H1 (cell line): ENCODE measurements around the gene RASAL2. TPM values are rescaled to one million over a fixed set of nuclear protein-coding genes. Genes with fewer than 3 reads are reported as not detected.

Experiments used
- CTCF ChIA-PET: fragments of 300-600 bp; sonication (Branson Sonifier 250); formaldehyde crosslinking; loops from one replicate; lab custom pipeline; 2021; ENCODE audit not compliant: partially characterized antibody; lab: Charles Lee
- POLR2A ChIA-PET: fragments of 300-600 bp; sonication (Branson Sonifier 250); formaldehyde crosslinking; loops from one replicate; lab custom pipeline; 2021; ENCODE audit warnings: inconsistent platforms; ENCODE audit not compliant: partially characterized antibody; lab: Charles Lee
- DNase-seq, 2 experiments: peaks; one replicate each; pipeline versions ENCODE4 v3.0.0 to v3.0.0-alpha.2; 2010 to 2022; ENCODE audit warnings: low spot score in 2 of 2, low read depth in 1 of 2, mixed read lengths in 1 of 2
- FAIRE-seq: peaks from 2 replicates; lab custom pipeline; 2011; peaks lifted over from hg19 to GRCh38; lab: Jason Lieb, UNC
- H2AFZ ChIP-seq: 2 replicates; pipeline ENCODE4 v1.8.1; 2012; ENCODE audit warnings: low read length, inconsistent platforms
- H2AK5ac ChIP-seq: 2 replicates; pipeline ENCODE4 v1.6.1; 2013; ENCODE audit warnings: low read depth, low read length
- H2BK120ac ChIP-seq: replicated peaks from 2 replicates; pipeline ENCODE3; 2013; ENCODE audit warnings: low read depth, low read length, inconsistent platforms
- H2BK12ac ChIP-seq: 2 replicates; pipeline ENCODE4 v1.6.1; 2013; ENCODE audit warnings: low read depth, low read length
- H2BK15ac ChIP-seq: 2 replicates; pipeline ENCODE4 v1.6.1; 2013; ENCODE audit warnings: low read length
- H2BK20ac ChIP-seq: 2 replicates; pipeline ENCODE4 v1.6.1; 2013; ENCODE audit warnings: low read length
- H2BK5ac ChIP-seq: 2 replicates; pipeline ENCODE4 v1.6.1; 2013; ENCODE audit warnings: low read depth, low read length
- H3K14ac ChIP-seq: 2 replicates; pipeline ENCODE4 v1.6.1; 2013; ENCODE audit warnings: inconsistent platforms; ENCODE audit not compliant: insufficient read length
- H3K18ac ChIP-seq: 2 replicates; pipeline ENCODE4 v1.6.1; 2013; ENCODE audit warnings: low read length; ENCODE audit errors: extremely low read depth
- H3K23ac ChIP-seq: 2 replicates; pipeline ENCODE4 v1.6.1; 2013; ENCODE audit warnings: inconsistent platforms; ENCODE audit not compliant: insufficient read length
- H3K23me2 ChIP-seq: 2 replicates; pipeline ENCODE4 v1.6.1; 2013; ENCODE audit warnings: low read depth, low read length
- H3K27ac ChIP-seq: 2 replicates; pipeline ENCODE4 v1.6.1; 2011; ENCODE audit warnings: low read depth, low read length, inconsistent platforms
- H3K27me3 ChIP-seq, 4 experiments: replicated peaks in 1 of 4; 1 replicate in 1 of 4; 2 replicates in 3 of 4; pipeline versions ENCODE4 v1.6.1 to v1.8.1; 2011 to 2013; ENCODE audit warnings: low read length in 3 of 4, mild to moderate bottlenecking in 3 of 4, inconsistent platforms in 2 of 4, mixed read lengths in 2 of 4, moderate library complexity in 1 of 4; ENCODE audit not compliant: control insufficient read depth in 3 of 4, insufficient read depth in 3 of 4; ENCODE audit errors: extremely low read depth in 1 of 4
- H3K36me3 ChIP-seq, 4 experiments: 2 replicates each; pipeline versions ENCODE4 v1.6.1 to v1.8.1; 2011 to 2013; ENCODE audit warnings: mild to moderate bottlenecking in 4 of 4, low read length in 3 of 4, moderate library complexity in 2 of 4, control low read depth in 1 of 4, inconsistent platforms in 1 of 4; ENCODE audit not compliant: insufficient read depth in 4 of 4, control insufficient read depth in 2 of 4
- H3K4ac ChIP-seq: replicated peaks from 2 replicates; pipeline ENCODE3; 2013; ENCODE audit warnings: low read length, low read depth, mixed read lengths, inconsistent platforms; ENCODE audit not compliant: insufficient read length
- H3K4me1 ChIP-seq, 4 experiments: replicated peaks in 1 of 4; 1 replicate in 1 of 4; 2 replicates in 3 of 4; pipeline versions ENCODE4 v1.6.1 to v1.8.1; 2011 to 2013; ENCODE audit warnings: low read length in 3 of 4, inconsistent platforms in 2 of 4, mixed read lengths in 1 of 4; ENCODE audit not compliant: insufficient read depth in 4 of 4, control insufficient read depth in 3 of 4
- H3K4me2 ChIP-seq, 2 experiments: 2 replicates each; pipeline versions ENCODE4 v1.6.1 to v1.8.1; 2011 to 2013; ENCODE audit warnings: low read depth in 2 of 2, low read length in 2 of 2, control low read depth in 1 of 2, inconsistent platforms in 1 of 2, mild to moderate bottlenecking in 1 of 2; ENCODE audit not compliant: insufficient read depth in 1 of 2
- H3K4me3 ChIP-seq, 4 experiments: fragments of 200-600, 300-600 bp in 1 of 4; sonication (generic), shearing (Covaris generic), sonication (Bioruptor Twin) in 1 of 4; 2 replicates each; pipeline versions ENCODE4 v1.5.1 to v1.8.1; 2011 to 2016; ENCODE audit warnings: low read length in 4 of 4, low read depth in 3 of 4, control low read depth in 2 of 4, inconsistent platforms in 2 of 4, mild to moderate bottlenecking in 2 of 4, mixed read lengths in 1 of 4, moderate library complexity in 1 of 4; ENCODE audit not compliant: insufficient read depth in 2 of 4; ENCODE audit errors: extremely low read depth in 1 of 4
- H3K56ac ChIP-seq: replicated peaks from 2 replicates; pipeline ENCODE3; 2013; ENCODE audit warnings: low read depth, mild to moderate bottlenecking, mixed read lengths, low read length, inconsistent platforms; ENCODE audit not compliant: insufficient read length
- H3K79me1 ChIP-seq: 2 replicates; pipeline ENCODE4 v1.6.1; 2013; ENCODE audit warnings: low read depth, low read length, control low read depth
- H3K79me2 ChIP-seq, 2 experiments: 2 replicates each; pipeline versions ENCODE4 v1.6.1 to v1.8.1; 2012 to 2013; ENCODE audit warnings: low read length in 2 of 2, mild to moderate bottlenecking in 2 of 2, inconsistent platforms in 1 of 2; ENCODE audit not compliant: insufficient read depth in 2 of 2, control insufficient read depth in 1 of 2
- H3K9ac ChIP-seq, 4 experiments: replicated peaks in 1 of 4; 1 replicate in 1 of 4; 2 replicates in 3 of 4; pipeline versions ENCODE4 v1.6.1 to v1.8.1; 2011 to 2013; ENCODE audit warnings: low read depth in 3 of 4, low read length in 3 of 4, control low read depth in 2 of 4, mild to moderate bottlenecking in 2 of 4, moderate library complexity in 2 of 4, inconsistent platforms in 1 of 4; ENCODE audit errors: extremely low read depth in 1 of 4
- H3K9me3 ChIP-seq, 2 experiments: 2 replicates each; pipeline versions ENCODE4 v1.6.1 to v1.8.1; 2012 to 2013; ENCODE audit warnings: mild to moderate bottlenecking in 2 of 2, moderate library complexity in 2 of 2, control low read depth in 1 of 2, inconsistent platforms in 1 of 2, low read depth in 1 of 2, low read length in 1 of 2, mixed read lengths in 1 of 2; ENCODE audit not compliant: insufficient read depth in 2 of 2
- H4K20me1 ChIP-seq, 2 experiments: replicated peaks in 1 of 2; 2 replicates each; pipeline versions ENCODE3 to v1.8.1; 2011 to 2013; ENCODE audit warnings: inconsistent platforms in 2 of 2, low read length in 2 of 2, mild to moderate bottlenecking in 1 of 2; ENCODE audit not compliant: insufficient read depth in 2 of 2, control insufficient read depth in 1 of 2
- H4K5ac ChIP-seq: 2 replicates; pipeline ENCODE4 v1.6.1; 2013; ENCODE audit warnings: low read length, low read depth, mixed read lengths, inconsistent platforms; ENCODE audit not compliant: insufficient read length
- H4K8ac ChIP-seq: 2 replicates; pipeline ENCODE4 v1.8.0; 2013; ENCODE audit warnings: mild to moderate bottlenecking, moderate library complexity, low read length, inconsistent platforms; ENCODE audit not compliant: insufficient read depth; ENCODE audit errors: extremely low read depth
- H4K91ac ChIP-seq: replicated peaks from 2 replicates; pipeline ENCODE3; 2013; ENCODE audit warnings: low read length, mixed read lengths, inconsistent platforms; ENCODE audit not compliant: insufficient read length
- CREB1 ChIP-seq: IDR thresholded peaks from 2 replicates; pipeline ENCODE4 v1.6.1; 2012; ENCODE audit warnings: inconsistent platforms
- CTCF ChIP-seq, 3 experiments: IDR thresholded peaks; 1 replicate in 2 of 3; 2 replicates in 1 of 3; pipeline versions ENCODE4 v1.5.1 to v1.6.1; 2011; ENCODE audit warnings: low read length in 3 of 3, mild to moderate bottlenecking in 3 of 3, inconsistent platforms in 2 of 3, low read depth in 1 of 3, moderate library complexity in 1 of 3; ENCODE audit not compliant: insufficient read depth in 1 of 3; ENCODE audit errors: control extremely low read depth in 1 of 3
- GABPA ChIP-seq: IDR thresholded peaks from 2 replicates; pipeline ENCODE4 v1.6.1; 2011; ENCODE audit warnings: mild to moderate bottlenecking, low read length, moderate library complexity, borderline replicate concordance; ENCODE audit not compliant: insufficient read depth
- HDAC2 ChIP-seq, 2 experiments: fragments of 300-600 bp in 1 of 2; sonication (generic) in 1 of 2; IDR thresholded peaks; 2 replicates each; pipeline ENCODE4 v1.6.1; 2011 to 2012; ENCODE audit warnings: low read depth in 2 of 2, low read length in 2 of 2, mild to moderate bottlenecking in 2 of 2, moderate library complexity in 2 of 2, borderline replicate concordance in 1 of 2, inconsistent platforms in 1 of 2
- KDM1A ChIP-seq: fragments of 200-600, 300-600 bp; sonication (generic); IDR thresholded peaks from 2 replicates; pipeline ENCODE4 v1.7.1; 2016; ENCODE audit warnings: mild to moderate bottlenecking, low read length, borderline replicate concordance
- MAX ChIP-seq: IDR thresholded peaks from 2 replicates; pipeline ENCODE4 v1.6.1; 2012; ENCODE audit warnings: inconsistent platforms
- POU5F1 ChIP-seq: IDR thresholded peaks from 2 replicates; pipeline ENCODE4 v1.6.1; 2011; ENCODE audit warnings: low read depth, mild to moderate bottlenecking, low read length, moderate library complexity
- SP1 ChIP-seq: IDR thresholded peaks from 2 replicates; pipeline ENCODE4 v1.6.1; 2011; ENCODE audit warnings: low read depth, low read length
- WGBS, 2 experiments: shearing (Covaris generic) in 1 of 2; methylation state at CpG; one replicate each; pipeline versions ENCODE4 v1.1.6 to v1.1.7; 2013 to 2015; ENCODE audit warnings: low lambda C conversion rate in 2 of 2, mixed read lengths in 2 of 2, inconsistent platforms in 1 of 2, low coverage in 1 of 2, missing lambda C conversion rate in 1 of 2; ENCODE audit not compliant: insufficient replicate concordance in 2 of 2, insufficient coverage in 1 of 2, insufficient read length in 1 of 2; ENCODE audit errors: extremely low coverage in 1 of 2, missing lambda C conversion rate in 1 of 2; 5-methylcytosine and 5-hydroxymethylcytosine counted together
- polyA plus RNA-seq, 7 experiments: library from polyadenylated mRNA; depleted of rRNA in 3 of 7; stranded (reverse) in 5 of 7; unstranded in 2 of 7; fragments of >200 nt in 5 of 7; fragments of 200-250 nt in 2 of 7; gene quantifications; 1 replicate in 5 of 7; 2 replicates in 1 of 7; 4 replicates in 1 of 7; pipeline versions ENCODE4 v1.2.1 to v1.2.3, GENCODE V29; 2011 to 2013; ENCODE audit warnings: missing spikeins in 2 of 7, mixed read lengths in 2 of 7
- total RNA-seq: library from RNA; stranded (reverse); fragmentation: NEBNext Ultra II Directional; extraction: Animal tissue kit (Norgen Biotek cat#: 25700); gene quantifications from 2 replicates; pipeline ENCODE4 v1.2.1, GENCODE V29; 2021

RASAL2 gene
- total and polyA plus RNA-seq, 2 of the 8 experiments (the other 6 are each of a cell fraction or from before 2014, with no cell fraction given) = 15.9 to 32.5 TPM

DNA sequence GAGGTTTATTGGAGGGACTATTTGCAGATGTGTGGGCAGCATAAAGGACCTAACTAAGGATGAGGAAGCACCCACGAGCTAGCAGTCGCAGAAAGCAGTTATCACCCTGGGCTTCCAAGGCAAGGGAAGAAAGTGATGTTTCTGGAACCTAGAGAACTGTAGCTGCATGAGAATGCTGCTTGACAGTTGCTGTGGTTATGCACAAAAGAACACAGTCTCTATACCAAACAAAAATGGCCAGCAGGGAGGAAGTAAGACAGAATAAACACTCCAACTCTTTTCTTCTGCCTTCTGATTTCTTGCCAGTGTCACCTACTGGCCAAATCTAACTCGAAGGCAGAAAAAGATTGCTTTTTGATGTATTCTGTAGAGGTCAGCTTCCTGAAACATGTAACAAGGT, 190.2 kb downstream of the RASAL2 start:
- DNase-seq = no peak
- no peaks in the 10 kb centered on the region for H4K20me1 ChIP-seq
- H2AFZ ChIP-seq = no peak overlapping the region
- H3K79me2 ChIP-seq = peaks cover 0 to 46% of the 10 kb centered on the region in 2 experiments; a peak in 2 of 4 replicates
- no peaks in the 10 kb centered on the region for H3K27me3 ChIP-seq
- peak overlapping the region; percentile 57 to 64 for H3K4me2 ChIP-seq
- H2BK120ac ChIP-seq = peak overlapping the region; percentile 89
- no peaks in the 10 kb centered on the region for H3K23me2 ChIP-seq
- no peak overlapping the region for H4K5ac ChIP-seq
- no peaks in the 10 kb centered on the region for H3K9me3 ChIP-seq
- TF ChIP-seq HDAC2 (IDR thresholded peaks at IDR 0.05; ENCODE audit: borderline replicate concordance in 1 of 2, low read depth in 2 of 2, low read length in 2 of 2) = no peak
- no peak for TF ChIP-seq KDM1A
- no peak for TF ChIP-seq GABPA
- no peak for TF ChIP-seq SP1
- no peak for TF ChIP-seq CREB1
- no peak for TF ChIP-seq MAX
- no peak for TF ChIP-seq POU5F1
- TF ChIP-seq CTCF (IDR thresholded peaks at IDR 0.05; ENCODE audit: control extremely low read depth in 1 of 3, insufficient read depth in 1 of 3, low read depth in 1 of 3, low read length in 3 of 3) = peak in 1 of 3 experiments; percentile 1; a peak in 1 of 4 replicates
- TF ChIP-seq, all 59 proteins: peak for 1
- Histone ChIP-seq H3K9ac (peak overlapping the region in 2 of 4 experiments; percentile 8 to 20; a peak in 2 of 7 replicates), H3K56ac (peak overlapping the region; percentile 81), H2BK12ac (peak overlapping the region; percentile 91), H3K36me3 (no peaks in the 10 kb centered on the region), H3K14ac (no peak overlapping the region), H3K79me1 (no peaks in the 10 kb centered on the region; the same call in 1 of the 2 replicates), H3K18ac (peak overlapping the region; percentile 89), H3K23ac (no peak overlapping the region), H3K4me3 (peak overlapping the region in 3 of 4 experiments; percentile 2 to 53 (median 7); a peak in 3 of 8 replicates), H2BK15ac (no peak overlapping the region), H3K27ac (peak overlapping the region; percentile 46; the same call in 1 of the 2 replicates), H4K91ac (peak overlapping the region; percentile 92), H3K4me1 (peaks cover 6 to 19% (median 10%) of the 10 kb centered on the region in 4 experiments; a peak in 6 of 7 replicates), H2AK5ac (peak overlapping the region; percentile 84; the same call in 1 of the 2 replicates), H3K4ac (peak overlapping the region; percentile 83), H2BK20ac (peak overlapping the region; percentile 72; the same call in 1 of the 2 replicates), H4K8ac (no peak overlapping the region), H2BK5ac (peak overlapping the region; percentile 64)
- 48% methylated on average over 3 of the region's 3 CpGs; no CpG with 5 or more reads in 1 of the 2 experiments for WGBS, 2 experiments
- ChIA-PET POLR2A (interaction anchor here (1.3 to 1.7 kb wide), 2 partner anchors 10 to 18 kb away, joined by 4 to 7 read pairs; no protein-coding TSS in a partner anchor), CTCF (interaction anchor here (0.6 to 1.3 kb wide), 5 partner anchors 11 to 999 kb away, joined by 3 to 4 read pairs (median 3); no protein-coding TSS in a partner anchor)
- FAIRE-seq = peak; percentile 63
